HepG2 (cell line): ENCODE data around the gene MYL4. TPM values are rescaled to one million over a fixed set of nuclear protein-coding genes. Genes with fewer than 3 reads are reported as not detected.

Source experiments
- ATAC-seq: fragments of 200-7000 bp; cut with Tn5 transposase; 3 replicates; pipeline ENCODE4 v1.9.1; 2020; ENCODE audit warnings: mild to moderate bottlenecking, moderate library complexity
- BruUV-seq: library from RNA; stranded (reverse); fragments of 400-500 nt; replicated peaks from 2 replicates; lab custom pipeline; 2021; lab: Mats Ljungman, UMichigan
- CTCF ChIA-PET: fragments of 300-600 bp; formaldehyde crosslinking; extraction: SDS; loops from one replicate; lab custom pipeline; 2021; ENCODE audit warnings: low total read pairs, inconsistent platforms, low intra/inter-chr PET ratio; lab: Yijun Ruan, JAX
- POLR2A ChIA-PET: fragments of 350-600 bp; sonication (Branson Sonifier 250); formaldehyde crosslinking; loops from one replicate; lab custom pipeline; 2020; ENCODE audit warnings: antibody characterized with exemption, inconsistent platforms; lab: Yijun Ruan, JAX
- DNase-seq: peaks from one replicate; pipeline ENCODE4 v3.0.0-alpha.2; 2015; ENCODE audit warnings: low spot score
- FAIRE-seq: peaks from 3 replicates; lab custom pipeline; 2011; peaks lifted over from hg19 to GRCh38; lab: Jason Lieb, UNC
- H2AFZ ChIP-seq: one replicate; pipeline ENCODE4 v1.6.1; 2011; ENCODE audit warnings: low read length, inconsistent platforms
- H3K27ac ChIP-seq: fragments of 300-600 bp; 3 replicates; pipeline ENCODE4 v1.8.0; 2011; ENCODE audit warnings: mixed run types, mild to moderate bottlenecking, mixed read lengths, low read length, inconsistent platforms; ENCODE audit not compliant: insufficient read depth; ENCODE audit errors: extremely low read length
- H3K27me3 ChIP-seq, 2 experiments: fragments of 200-600 bp in 1 of 2; 2 replicates in 1 of 2; 3 replicates in 1 of 2; pipeline versions ENCODE4 v1.6.0 to v1.8.0; 2011; ENCODE audit warnings: low read length in 2 of 2, mild to moderate bottlenecking in 2 of 2, moderate library complexity in 2 of 2, inconsistent platforms in 1 of 2; ENCODE audit not compliant: insufficient read depth in 2 of 2, control insufficient read depth in 1 of 2
- H3K36me3 ChIP-seq, 2 experiments: fragments of 200-600 bp in 1 of 2; replicated peaks in 1 of 2; 2 replicates in 1 of 2; 3 replicates in 1 of 2; pipeline versions ENCODE4 v1.5.1 to v1.8.0; 2011; ENCODE audit warnings: low read length in 2 of 2, inconsistent platforms in 1 of 2; ENCODE audit not compliant: insufficient read depth in 2 of 2, control insufficient read depth in 1 of 2
- H3K4me1 ChIP-seq: 2 replicates; pipeline ENCODE4 v1.5.1; 2012; ENCODE audit warnings: low read length, inconsistent platforms; ENCODE audit not compliant: insufficient read depth
- H3K4me2 ChIP-seq: 2 replicates; pipeline ENCODE4 v1.6.0; 2011; ENCODE audit warnings: low read depth, low read length, inconsistent platforms
- H3K4me3 ChIP-seq, 3 experiments: fragments of 200-600 bp in 1 of 3; sonication (generic), shearing (Covaris generic) in 1 of 3; replicated peaks in 1 of 3; 2 replicates each; pipeline ENCODE4 v1.5.1; 2011 to 2016; ENCODE audit warnings: low read length in 3 of 3, inconsistent platforms in 2 of 3, low read depth in 2 of 3, mild to moderate bottlenecking in 2 of 3, control low read depth in 1 of 3, mixed read lengths in 1 of 3; ENCODE audit not compliant: insufficient read depth in 1 of 3
- H3K79me2 ChIP-seq: one replicate; pipeline ENCODE4 v1.6.1; 2011; ENCODE audit warnings: low read length, inconsistent platforms; ENCODE audit not compliant: insufficient read depth
- H3K9ac ChIP-seq: 2 replicates; pipeline ENCODE4 v1.6.0; 2011; ENCODE audit warnings: mild to moderate bottlenecking, low read depth, low read length, inconsistent platforms; ENCODE audit not compliant: insufficient read depth
- H3K9me3 ChIP-seq: 2 replicates; pipeline ENCODE4 v1.5.1; 2012; ENCODE audit warnings: mild to moderate bottlenecking, low read length
- H4K20me1 ChIP-seq: 2 replicates; pipeline ENCODE4 v1.6.0; 2011; ENCODE audit warnings: inconsistent platforms, mild to moderate bottlenecking, low read length, moderate library complexity; ENCODE audit not compliant: insufficient read depth
- CHCHD3 ChIP-seq: sonication (generic); formaldehyde crosslinking; IDR thresholded peaks from 2 replicates; pipeline ENCODE4 v1.8.0; 2022; ENCODE audit warnings: mild to moderate bottlenecking, missing genetic modification reagents, moderate library complexity
- ETV5 ChIP-seq: IDR thresholded peaks from 2 replicates; pipeline ENCODE4 v1.6.1; 2018; ENCODE audit warnings: missing biosample characterization, missing genetic modification reagents, inconsistent platforms, borderline replicate concordance
- KAT2B ChIP-seq: fragments of 150-350 bp; IDR thresholded peaks from 2 replicates; pipeline ENCODE4 v1.6.1; 2014; ENCODE audit warnings: low read depth, low read length, borderline replicate concordance
- MAFF ChIP-seq: IDR thresholded peaks from 2 replicates; pipeline ENCODE4 v1.6.1; 2011; ENCODE audit warnings: low read depth, low read length, improper control_type of control experiment
- PLRG1 ChIP-seq: fragments of 450-650 bp; conservative IDR thresholded peaks from 2 replicates; pipeline ENCODE4 v1.6.1; 2016
- WGBS: methylation state at CpG from one replicate; pipeline ENCODE4 v1.1.6; 2017; ENCODE audit warnings: low lambda C conversion rate; 5-methylcytosine and 5-hydroxymethylcytosine counted together
- in situ Hi-C: cut with HindIII; loops from 2 replicates; pipeline ENCODE4 v1.10.0; 2017; ENCODE audit warnings: low pct_unique_long_range_greater_than_20kb; ENCODE audit not compliant: extremely low pct_ligation_motif_present
- intact Hi-C: fragments of 100-400 bp; cut with micrococcal nuclease; formaldehyde crosslinking; loops from one replicate; pipeline ENCODE4 v1.10.0; 2022; ENCODE audit not compliant: unreplicated experiment
- polyA plus RNA-seq, 8 experiments: library from polyadenylated mRNA; depleted of rRNA in 3 of 8; stranded (reverse) in 7 of 8; unstranded in 1 of 8; fragments of >200 nt; fragmentation: Illumina TruSeq in 4 of 8; extraction: Trizol in 4 of 8; gene quantifications; 2 replicates each; pipeline versions ENCODE4 v1.2.1 to v1.2.3, GENCODE V29; 2011 to 2016; ENCODE audit warnings: low read depth in 4 of 8, missing spikeins in 1 of 8, mixed read lengths in 1 of 8; ENCODE audit not compliant: insufficient read depth in 1 of 8
- total RNA-seq, 5 experiments: library from RNA; depleted of rRNA; stranded (reverse); fragments of >200 nt; fragmentation: Illumina TruSeq; extraction: Trizol; gene quantifications; 2 replicates each; pipeline ENCODE4 v1.2.3, GENCODE V29; 2016; ENCODE audit warnings: low read depth in 1 of 5
- TF ChIP-seq, protein P1 (sequence below): sonication (generic); formaldehyde crosslinking; IDR thresholded peaks from 2 replicates; pipeline ENCODE4 v1.4.0; 2020; ENCODE audit warnings: mild to moderate bottlenecking, missing genetic modification reagents

Gene MYL4
- total and polyA plus RNA-seq, 2 of the 13 experiments (the other 11 are each of a cell fraction or from before 2014, with no cell fraction given): not detected

DNA sequence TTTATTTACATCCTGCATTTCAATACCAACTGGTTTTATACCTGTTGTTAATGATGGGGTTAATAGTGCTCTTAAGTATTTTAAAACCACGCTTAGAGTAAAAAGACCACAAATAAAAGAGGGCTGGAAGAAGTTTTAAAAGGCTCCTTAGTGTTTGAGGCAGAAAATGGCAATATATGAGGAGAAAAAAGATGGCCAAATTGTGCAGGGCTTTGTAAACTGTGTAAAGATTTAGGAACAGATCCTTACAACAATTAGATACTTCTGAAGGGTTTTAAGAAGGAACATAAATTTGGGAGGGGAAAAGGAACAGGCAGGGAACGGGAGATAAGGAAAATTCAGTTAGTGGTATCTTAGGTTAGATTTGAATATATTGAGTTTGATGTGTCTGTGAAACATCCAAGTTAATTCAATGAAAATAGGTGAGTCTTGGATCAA lies 32.7 kb upstream of the MYL4 start:
- CTCF ChIA-PET: no interaction called here
- Histone ChIP-seq H3K9me3 (no peaks in the 10 kb centered on the region), H3K4me2 (no peak overlapping the region), H3K4me1 (peaks cover 24% of the 10 kb centered on the region), H3K79me2 (peaks cover 80% of the 10 kb centered on the region), H4K20me1 (peaks cover 19% of the 10 kb centered on the region), H3K4me3 (no peak overlapping the region), H3K9ac (no peak overlapping the region), H3K36me3 (peaks cover 6 to 76% of the 10 kb centered on the region in 2 experiments), H2AFZ (no peak overlapping the region), H3K27me3 (no peaks in the 10 kb centered on the region), H3K27ac (no peak overlapping the region)
- in situ Hi-C loops (no loop called here), intact Hi-C loops (no loop called here)
- TF ChIP-seq MAFF: no peak
- TF ChIP-seq, protein P1, sequence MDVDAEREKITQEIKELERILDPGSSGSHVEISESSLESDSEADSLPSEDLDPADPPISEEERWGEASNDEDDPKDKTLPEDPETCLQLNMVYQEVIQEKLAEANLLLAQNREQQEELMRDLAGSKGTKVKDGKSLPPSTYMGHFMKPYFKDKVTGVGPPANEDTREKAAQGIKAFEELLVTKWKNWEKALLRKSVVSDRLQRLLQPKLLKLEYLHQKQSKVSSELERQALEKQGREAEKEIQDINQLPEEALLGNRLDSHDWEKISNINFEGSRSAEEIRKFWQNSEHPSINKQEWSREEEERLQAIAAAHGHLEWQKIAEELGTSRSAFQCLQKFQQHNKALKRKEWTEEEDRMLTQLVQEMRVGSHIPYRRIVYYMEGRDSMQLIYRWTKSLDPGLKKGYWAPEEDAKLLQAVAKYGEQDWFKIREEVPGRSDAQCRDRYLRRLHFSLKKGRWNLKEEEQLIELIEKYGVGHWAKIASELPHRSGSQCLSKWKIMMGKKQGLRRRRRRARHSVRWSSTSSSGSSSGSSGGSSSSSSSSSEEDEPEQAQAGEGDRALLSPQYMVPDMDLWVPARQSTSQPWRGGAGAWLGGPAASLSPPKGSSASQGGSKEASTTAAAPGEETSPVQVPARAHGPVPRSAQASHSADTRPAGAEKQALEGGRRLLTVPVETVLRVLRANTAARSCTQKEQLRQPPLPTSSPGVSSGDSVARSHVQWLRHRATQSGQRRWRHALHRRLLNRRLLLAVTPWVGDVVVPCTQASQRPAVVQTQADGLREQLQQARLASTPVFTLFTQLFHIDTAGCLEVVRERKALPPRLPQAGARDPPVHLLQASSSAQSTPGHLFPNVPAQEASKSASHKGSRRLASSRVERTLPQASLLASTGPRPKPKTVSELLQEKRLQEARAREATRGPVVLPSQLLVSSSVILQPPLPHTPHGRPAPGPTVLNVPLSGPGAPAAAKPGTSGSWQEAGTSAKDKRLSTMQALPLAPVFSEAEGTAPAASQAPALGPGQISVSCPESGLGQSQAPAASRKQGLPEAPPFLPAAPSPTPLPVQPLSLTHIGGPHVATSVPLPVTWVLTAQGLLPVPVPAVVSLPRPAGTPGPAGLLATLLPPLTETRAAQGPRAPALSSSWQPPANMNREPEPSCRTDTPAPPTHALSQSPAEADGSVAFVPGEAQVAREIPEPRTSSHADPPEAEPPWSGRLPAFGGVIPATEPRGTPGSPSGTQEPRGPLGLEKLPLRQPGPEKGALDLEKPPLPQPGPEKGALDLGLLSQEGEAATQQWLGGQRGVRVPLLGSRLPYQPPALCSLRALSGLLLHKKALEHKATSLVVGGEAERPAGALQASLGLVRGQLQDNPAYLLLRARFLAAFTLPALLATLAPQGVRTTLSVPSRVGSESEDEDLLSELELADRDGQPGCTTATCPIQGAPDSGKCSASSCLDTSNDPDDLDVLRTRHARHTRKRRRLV (CRISPR knock-in tag): 0 out of 2 replicates have a peak, but pooled peaks have one; percentile 38
- DNase-seq (no peak), FAIRE-seq (no peak), ATAC-seq (no peak)
- WGBS: 97% methylated on average over 2 of the region's 2 CpGs
- POLR2A ChIA-PET: no interaction called here
- BruUV-seq: no TSS peak

DNA sequence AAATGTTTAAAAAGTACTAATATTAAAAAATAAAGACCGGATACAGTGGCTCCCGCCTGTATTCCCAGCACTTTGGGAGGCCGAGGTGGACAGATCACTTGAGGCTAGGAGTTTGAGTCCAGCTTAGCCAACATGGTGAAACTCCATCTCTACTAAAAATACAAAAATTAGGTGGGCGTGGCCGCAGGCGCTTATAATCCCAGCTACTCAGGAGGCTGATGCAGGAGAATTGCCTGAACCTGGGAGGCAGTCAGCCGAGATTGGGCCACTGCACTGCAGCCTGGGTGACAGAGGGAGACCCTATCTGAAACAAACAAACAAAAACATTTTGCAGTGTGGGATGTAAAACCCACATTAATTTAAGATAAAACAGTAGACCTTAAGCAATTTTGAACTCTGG lies 31.9 kb upstream of the MYL4 start:
- H3K4me2 ChIP-seq: no peak overlapping the region
- peaks cover 81% of the 10 kb centered on the region for H3K79me2 ChIP-seq
- peaks cover 6 to 73% of the 10 kb centered on the region in 2 experiments for H3K36me3 ChIP-seq
- FAIRE-seq (no peak), ATAC-seq (no peak), DNase-seq (no peak)
- ChIA-PET POLR2A (no interaction called here), CTCF (no interaction called here)
- H3K4me3 ChIP-seq: no peak overlapping the region
- peaks cover 28% of the 10 kb centered on the region for H4K20me1 ChIP-seq
- TF ChIP-seq PLRG1: no peak
- TF ChIP-seq CHCHD3 (CRISPR knock-in tag): no peak
- no peak for TF ChIP-seq ETV5
- no peak for TF ChIP-seq KAT2B
- in situ Hi-C loops: no loop called here
- no peaks in the 10 kb centered on the region for H3K27me3 ChIP-seq
- 97% methylated on average over 7 of the region's 7 CpGs for WGBS
- no TSS peak for BruUV-seq
- intact Hi-C loops: no loop called here
- H3K9me3 ChIP-seq: no peaks in the 10 kb centered on the region
- H3K4me1 ChIP-seq: peaks cover 29% of the 10 kb centered on the region
- H2AFZ ChIP-seq: no peak overlapping the region
- H3K27ac ChIP-seq: no peak overlapping the region
- no peak overlapping the region for H3K9ac ChIP-seq
